Stimulated activated CD8-positive, alpha-beta memory T cell treated with anti-CD3 and anti-CD28 coated beads, Interleukin-7, amount 100 ng/mL, for 48 hours (primary cell): Measurements from ENCODE around the gene ZMYND15.

Experiments
- DNase-seq, 2 donors: peaks; one replicate each; pipeline ENCODE4 v3.0.0-alpha.2; 2020; ENCODE audit warnings: low read depth in 1 of 2; ENCODE audit errors: extremely low read depth in 1 of 2

ZMYND15 gene

DNA sequence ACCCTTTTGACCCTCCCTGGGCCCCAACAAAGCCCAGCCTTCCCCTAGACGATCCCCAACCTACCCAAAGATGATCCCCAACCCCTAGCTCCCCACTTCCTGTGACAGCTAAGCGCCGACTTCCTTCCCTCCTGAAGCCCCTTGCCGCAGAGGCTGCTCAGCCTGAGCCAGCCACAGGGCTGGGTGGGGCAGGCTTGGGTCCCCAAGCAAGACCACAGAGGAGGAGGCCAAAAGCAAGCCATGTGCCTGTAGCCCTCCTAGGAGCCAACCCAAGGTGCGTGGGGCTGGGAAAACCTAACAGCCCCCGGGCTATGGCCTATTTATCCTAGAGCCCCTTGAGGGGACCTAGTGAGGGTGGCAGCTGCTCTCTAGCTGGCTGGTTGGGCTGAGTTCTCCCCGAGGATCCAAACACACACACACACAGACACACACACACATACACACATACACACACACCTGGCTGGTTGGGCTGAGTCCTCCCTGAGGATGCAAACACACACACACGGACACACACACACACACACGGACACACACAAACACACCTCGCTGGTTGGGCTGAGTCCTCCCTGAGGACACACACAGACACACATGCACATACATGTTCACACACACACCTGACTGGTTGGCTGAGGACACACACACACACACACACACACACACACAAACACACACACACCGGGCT, 24.4 kb upstream of the ZMYND15 start:
- peak in 1 of 2 donors; percentile 42 for DNase-seq

DNA sequence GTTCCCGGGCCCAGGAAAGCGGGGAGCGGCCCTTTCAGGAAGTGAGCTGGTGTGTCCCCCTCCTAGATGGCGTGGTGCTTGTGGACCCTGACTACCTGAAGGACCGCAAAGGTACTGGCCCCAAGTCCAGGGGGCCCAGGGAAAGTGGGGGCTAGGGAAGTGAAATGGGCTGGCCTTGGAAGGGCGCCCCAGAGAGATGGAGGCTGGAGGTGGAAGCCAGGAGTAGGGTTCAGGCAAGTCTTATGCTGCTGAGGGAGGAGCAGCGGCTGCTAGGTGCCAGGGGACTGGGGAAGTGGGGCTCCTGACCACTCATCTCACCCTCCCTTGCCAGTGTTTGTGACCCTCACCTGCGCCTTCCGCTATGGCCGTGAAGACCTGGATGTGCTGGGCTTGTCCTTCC, 23.6 kb upstream of the ZMYND15 start:
- no peak for DNase-seq

DNA sequence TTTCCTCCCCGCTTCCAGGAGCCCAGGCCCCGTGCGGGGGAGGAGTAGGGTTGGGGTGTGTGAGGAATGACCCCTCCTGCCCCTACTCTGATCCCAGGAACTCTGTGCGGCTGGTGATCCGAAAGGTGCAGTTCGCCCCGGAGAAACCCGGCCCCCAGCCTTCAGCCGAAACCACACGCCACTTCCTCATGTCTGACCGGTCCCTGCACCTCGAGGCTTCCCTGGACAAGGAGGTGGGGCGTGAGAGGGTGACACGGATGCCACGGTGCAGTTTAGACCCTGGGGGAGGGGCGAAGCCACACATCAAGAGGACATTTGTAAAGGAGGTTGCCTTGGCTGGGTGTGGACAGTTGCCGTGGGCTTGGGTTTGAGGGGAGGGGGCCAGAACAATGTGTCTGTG, 21.8 kb upstream of the ZMYND15 start:
- DNase-seq: no peak

DNA sequence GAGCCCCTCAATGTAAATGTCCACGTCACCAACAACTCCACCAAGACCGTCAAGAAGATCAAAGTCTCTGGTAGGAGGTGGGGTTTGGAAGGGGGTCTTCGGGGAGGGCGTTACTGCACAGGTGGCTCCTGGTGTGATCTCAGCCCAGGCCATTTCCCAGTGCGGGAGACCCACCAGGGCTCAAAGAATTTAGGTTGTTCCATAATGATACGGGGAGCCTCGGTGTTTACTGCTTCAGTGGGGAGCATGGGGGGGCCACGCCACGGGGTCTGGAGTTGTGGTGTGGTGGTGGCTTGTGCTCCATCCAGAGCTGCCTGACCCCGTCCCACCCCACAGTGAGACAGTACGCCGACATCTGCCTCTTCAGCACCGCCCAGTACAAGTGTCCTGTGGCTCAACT, 21.4 kb upstream of the ZMYND15 start:
- DNase-seq: no peak

DNA sequence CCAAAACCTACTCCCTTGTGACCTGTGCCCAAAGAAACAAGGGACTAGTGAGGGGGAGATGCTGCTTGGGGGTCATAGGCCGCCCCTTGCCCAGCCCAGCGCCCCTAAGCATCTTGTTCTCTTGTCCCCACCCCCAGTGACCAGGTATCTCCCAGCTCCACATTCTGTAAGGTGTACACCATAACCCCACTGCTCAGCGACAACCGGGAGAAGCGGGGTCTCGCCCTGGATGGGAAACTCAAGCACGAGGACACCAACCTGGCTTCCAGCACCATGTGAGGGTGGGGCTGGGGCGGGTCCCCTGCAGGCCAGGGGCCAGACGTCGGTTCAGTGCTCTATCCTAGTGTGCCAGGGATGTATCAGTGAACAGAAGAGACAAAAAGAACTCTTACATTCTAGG, 20.5 kb upstream of the ZMYND15 start:
- no peak for DNase-seq

DNA sequence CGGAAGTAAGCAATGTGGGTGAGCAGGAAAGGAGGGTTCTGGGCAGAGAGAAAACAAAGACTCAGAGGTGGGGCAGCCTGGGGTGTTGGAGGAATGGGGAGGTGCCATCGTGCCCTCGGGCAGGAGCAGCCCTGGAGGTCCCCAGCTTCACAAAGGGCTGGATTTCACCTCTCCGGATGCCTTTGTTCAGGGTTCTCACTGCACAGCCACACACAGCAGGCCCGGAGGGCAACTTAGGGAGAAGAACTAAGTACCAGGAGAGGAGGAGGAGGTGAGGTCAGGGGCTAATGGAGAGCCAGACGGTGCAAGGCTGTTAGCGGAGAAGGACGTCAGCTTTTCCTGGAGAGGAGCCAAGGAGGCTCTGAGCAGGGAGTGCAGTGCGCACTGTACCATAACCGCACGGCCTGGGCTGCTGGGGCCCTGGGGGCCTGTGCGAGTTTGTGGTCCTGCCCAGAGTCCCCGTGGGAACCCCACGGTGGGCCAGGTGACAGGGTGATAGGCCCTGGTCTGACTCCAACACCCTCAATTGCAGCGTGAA, 19.9 kb upstream of the ZMYND15 start:
- no peak for DNase-seq

DNA sequence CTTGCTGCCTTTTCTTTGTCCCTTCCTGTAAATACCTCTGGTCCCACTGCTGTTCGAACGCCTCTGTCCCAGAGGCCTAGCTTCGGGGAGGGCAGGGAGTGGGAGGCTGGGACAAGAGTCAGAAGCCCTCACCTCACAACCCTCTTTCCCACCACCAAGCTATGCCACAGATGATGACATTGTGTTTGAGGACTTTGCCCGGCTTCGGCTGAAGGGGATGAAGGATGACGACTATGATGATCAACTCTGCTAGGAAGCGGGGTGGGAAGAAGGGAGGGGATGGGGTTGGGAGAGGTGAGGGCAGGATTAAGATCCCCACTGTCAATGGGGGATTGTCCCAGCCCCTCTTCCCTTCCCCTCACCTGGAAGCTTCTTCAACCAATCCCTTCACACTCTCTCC, 18.8 kb upstream of the ZMYND15 start:
- no peak for DNase-seq

DNA sequence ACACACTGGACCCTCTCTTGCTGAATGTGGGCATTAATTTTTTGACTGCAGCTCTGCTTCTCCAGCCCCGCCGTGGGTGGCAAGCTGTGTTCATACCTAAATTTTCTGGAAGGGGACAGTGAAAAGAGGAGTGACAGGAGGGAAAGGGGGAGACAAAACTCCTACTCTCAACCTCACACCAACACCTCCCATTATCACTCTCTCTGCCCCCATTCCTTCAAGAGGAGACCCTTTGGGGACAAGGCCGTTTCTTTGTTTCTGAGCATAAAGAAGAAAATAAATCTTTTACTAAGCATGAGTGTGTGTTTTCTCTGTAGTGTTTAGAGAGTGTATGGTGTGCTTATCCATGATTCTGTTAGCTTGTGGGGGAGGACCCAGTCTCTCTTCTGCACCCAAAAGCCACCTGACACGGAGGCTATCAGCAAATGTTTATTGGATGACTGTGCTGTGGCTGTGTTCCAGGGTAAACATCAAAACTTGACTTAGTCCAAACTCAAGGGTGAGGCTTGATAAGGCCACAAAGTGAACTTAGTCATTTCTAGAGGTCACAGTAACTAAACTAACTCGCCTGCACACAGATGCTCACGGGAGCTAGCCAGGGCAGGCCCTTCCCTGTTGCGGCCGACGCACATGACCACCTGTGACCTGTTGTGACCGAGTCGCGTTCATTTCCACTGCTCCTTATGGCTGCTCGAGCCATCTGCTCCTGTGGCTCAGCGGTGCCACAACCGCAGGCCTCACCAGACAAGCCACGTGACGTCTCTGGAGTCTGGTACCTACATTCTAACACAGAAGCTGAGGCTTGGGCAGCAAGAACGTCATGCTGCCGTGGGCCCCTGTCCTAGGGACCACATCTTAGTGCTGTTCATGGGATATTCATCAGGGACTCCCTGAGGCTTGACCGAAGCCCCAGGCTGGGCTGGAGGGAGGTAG, 18.2 kb upstream of the ZMYND15 start:
- DNase-seq: no peak

DNA sequence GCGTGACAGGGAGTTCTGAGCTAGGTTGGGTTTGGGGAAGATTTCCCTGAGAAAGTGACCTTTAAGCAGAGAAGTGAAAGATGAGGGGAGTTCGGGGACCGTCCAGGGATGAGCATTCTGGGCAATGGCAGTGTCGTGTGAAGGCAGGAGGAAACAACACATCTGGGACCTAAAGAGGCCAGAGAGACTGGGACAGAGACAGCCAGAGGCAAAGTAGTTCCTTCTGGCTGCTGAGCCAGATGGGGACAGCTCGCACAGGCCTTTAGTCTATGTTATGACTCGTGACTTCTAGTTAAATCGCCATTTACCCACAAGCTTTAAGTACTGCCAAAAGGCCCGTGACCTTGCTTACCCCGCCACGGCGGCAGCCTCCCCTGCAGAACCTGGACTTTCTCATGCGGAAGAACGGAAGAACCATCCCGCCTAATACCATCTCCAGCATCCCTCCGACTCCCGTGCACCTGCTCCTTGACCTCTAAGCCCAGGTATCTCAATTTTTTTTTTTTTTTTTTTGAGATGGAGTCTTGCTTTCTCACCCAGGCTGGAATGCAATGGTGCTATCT, 16.9 kb upstream of the ZMYND15 start:
- DNase-seq: no peak

DNA sequence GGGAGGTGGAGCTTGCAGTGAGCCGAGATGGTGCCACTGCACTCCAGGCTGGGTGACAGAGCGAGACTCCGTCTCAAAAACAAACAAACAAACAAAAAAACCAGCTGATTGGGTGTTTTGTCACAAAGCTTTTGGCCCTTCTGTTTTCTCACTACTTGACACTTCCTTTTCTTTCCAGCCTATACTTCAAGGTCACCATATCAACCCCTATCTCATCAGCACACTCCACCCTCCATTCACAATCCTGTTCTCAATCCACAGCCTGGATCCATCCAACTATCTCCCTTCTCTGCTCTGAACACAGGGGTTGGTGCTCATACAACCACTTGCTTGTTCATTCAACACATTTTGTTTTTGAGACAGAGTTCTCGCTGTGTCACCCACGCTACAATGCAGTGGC, 15.0 kb upstream of the ZMYND15 start:
- DNase-seq: no peak

DNA sequence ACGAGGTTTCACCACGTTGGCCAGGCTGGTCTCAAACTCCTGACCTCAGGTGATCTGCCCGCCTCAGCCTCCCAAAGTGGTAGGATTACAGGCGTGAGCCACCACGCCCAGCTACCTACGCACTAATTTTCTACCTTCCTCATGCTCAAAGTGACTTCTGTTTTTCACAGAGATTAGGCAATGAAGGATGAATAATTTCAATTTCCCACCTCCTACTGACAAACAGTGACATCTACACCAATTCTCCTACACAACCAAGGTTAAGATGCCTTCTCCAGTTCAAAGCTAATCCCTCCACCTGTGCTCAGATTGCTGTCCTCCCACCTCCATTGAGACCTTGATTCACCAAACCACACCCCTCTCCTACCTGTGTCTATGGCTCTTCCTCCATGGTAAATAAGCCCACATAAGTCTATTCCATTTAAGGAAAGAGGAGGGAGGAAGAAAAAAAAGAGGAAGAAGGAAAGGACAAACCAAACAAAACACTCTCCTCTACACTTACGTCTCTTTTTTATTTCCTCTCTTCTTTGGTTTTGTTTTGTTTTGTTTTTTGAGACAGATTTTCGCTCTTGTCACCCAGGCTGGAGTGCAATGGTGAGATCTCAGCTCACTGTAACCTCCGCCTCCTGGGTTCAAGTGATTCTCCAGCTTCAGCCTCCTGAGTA, 13.9 kb upstream of the ZMYND15 start:
- DNase-seq: no peak

DNA sequence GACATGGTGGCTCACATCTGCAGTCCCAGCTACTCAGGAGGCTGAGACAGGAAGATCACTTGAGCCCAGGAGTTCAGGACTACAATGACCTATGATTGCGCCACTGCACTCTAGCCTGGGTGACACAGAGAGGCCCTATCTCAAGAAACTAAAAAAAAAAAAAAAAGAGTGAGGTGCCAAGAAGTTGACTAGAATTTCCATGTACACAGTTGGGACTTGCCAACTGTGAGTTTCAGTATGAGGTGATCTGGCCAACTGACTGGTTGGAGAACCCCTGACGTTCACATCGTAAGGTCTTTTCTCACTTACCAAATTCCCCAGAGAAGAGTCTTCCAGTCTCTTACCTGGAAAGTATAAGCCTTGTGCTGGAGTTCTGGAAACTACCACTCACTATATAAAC, 11.5 kb upstream of the ZMYND15 start:
- DNase-seq: no peak

DNA sequence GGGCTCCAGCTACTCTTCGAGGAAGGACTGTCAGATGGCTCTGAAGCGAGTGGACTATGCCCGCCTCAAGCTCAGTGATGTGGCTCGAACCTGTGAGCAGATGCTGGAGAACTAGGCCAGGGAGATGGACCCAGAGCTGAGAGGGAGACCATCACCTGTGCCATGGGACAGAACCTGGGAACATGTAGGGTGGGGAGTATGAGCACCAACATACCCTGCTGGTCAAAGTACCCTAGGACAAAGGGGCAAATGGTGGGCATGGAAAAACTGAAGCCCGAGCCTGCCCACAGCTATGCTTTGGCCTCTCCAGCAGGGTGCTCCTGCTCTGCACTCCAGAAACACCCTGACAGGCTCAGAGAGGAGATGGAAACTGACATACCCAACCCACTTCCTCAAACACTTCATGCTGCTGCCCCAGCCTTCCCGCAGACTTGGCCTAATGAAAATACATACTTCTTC, 6.5 kb upstream of the ZMYND15 start:
- no peak for DNase-seq

DNA sequence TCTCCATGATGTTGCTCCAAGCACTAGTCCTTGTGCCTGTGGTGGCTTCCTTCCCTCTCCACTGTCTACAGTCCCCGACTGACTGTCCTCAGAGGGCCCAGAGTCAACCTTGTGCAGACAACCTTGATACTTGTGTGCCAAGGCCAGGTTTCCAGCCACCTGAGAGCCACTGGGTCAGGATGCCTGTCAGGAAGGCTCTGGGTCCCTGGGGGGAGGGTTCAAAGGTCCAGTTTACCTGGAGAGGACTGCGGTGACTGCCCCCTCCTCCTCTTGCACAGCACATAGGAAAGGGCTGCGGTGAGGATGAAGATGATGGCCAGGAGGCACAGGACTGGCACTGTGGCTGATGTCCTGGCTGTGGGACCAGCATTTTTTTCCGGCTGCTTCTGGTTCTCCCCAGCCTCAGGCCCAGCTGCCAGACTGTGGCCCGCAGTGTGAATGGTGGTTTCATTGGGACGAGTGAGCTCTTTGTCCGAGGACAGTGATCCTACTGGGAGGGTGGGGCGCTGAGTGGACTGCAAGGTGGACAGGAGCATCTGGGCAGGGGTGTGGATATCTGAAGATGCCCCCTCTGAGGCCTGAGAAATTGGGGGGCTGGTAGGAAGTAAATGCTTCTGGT, 4.7 kb upstream of the ZMYND15 start:
- no peak for DNase-seq

DNA sequence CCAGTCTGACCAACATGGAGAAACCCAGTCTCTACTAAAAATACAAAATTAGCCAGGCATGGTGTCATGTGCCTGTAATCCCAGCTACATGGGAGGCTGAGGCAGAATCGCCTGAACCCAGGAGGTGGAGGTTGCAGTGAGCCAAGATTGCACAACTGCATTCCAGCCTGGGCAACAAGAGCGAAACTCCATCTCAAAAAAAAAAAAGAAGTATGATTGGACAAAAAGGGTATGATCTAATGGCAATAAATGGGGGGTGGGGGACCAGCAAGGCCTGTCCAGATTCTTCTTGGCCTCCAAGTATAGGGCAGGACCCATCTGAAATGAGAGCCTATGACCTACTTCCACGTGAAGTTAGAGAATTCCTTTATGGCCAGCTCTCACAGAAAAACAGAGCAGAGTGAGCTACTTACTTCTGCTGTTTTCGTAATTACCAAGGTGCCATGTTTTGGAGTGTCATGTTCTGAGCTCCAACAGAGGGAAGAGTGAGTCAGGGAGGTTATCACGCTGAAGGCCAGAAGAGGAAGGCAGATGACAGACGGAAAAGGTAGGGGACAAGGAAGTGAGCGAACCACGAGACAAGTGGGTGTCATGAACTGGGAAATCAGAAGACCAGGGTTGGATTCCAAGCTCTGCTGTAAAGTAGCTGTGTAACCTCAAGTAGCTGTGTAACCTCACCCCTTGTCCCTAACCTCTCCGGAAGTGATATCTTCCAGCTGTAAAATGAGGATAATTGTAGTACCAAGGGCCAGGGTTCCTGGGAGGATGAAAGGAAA, 3.6 kb upstream of the ZMYND15 start:
- no peak for DNase-seq

DNA sequence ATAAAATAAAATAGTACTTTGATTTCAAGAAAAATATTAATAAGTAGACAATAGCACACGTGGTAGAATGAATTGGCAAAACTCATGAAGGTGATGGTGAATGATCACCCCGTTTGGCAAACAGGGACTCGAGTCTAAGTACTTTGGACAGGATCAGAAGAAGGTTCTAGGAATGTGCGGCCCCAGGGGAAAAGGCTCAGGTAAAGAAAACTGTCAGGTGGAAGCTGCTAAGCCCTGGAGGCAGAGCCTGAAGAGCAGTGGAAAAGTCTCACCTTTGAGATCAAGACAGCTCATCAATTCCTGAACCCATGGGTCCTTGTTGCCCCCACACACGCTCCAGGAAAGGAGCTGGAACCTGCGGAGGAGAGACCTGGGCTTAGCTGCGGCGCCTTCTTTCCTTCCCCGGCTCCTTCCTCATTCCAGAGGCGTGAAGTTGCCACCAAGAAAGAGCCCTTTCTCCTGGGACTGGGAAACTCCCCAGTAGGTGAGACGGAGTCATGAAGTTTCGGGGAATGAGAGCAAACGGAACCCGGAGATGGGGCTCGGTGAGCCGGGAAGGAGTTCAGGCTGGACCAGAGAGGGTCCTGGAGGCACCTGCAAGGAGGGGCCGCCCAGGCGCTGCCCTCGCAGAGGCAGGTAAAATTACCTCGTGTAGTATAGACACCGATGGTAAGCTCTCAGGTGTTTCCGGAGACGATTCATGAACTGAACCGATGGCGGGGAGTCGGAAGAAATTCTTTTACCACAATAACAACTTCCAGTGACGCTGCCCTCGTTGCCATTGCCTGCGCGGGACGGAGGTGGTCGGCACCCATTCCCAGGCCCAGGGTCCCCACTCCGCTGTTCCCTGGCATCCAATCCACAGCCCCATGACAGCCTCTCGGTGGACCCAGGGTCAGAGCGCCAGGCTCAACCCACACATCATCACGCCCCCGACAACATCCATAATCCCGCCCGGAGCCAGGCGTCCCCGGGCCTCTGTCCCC, 1.2 kb upstream of the ZMYND15 start:
- no peak for DNase-seq

DNA sequence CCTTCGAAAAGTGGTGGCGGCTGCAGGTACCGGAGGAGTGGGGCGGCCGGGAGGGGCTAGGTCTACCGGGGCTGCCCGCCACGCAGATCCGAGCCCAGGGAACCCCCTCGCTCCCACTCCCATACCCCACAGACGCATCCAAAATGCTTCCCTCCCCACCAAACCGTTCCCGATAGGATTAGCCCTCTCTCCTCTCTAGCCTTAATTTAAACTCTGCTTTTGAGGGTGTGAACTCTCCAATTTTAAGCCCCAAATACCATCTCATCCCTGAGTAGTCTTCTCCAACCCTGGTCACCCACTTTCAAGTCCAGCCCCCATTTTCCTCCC, 355 bp downstream of the ZMYND15 start:
- no peak for DNase-seq

DNA sequence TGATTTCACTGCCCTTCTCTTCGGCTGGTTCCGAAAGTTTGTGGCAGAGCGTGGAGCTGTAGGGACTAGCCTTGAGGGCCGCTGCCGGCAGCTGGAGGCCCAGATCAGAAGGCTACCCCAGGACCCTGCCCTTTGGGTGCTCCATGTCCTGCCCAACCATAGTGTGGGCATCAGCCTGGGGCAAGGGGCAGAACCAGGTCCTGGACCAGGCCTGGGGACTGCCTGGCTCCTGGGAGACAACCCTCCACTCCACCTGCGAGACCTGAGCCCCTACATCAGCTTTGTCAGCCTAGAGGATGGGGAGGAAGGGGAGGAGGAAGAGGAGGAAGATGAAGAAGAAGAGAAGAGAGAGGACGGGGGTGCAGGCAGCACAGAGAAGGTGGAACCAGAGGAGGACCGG, 951 bp downstream of the ZMYND15 start:
- DNase-seq: no peak

DNA sequence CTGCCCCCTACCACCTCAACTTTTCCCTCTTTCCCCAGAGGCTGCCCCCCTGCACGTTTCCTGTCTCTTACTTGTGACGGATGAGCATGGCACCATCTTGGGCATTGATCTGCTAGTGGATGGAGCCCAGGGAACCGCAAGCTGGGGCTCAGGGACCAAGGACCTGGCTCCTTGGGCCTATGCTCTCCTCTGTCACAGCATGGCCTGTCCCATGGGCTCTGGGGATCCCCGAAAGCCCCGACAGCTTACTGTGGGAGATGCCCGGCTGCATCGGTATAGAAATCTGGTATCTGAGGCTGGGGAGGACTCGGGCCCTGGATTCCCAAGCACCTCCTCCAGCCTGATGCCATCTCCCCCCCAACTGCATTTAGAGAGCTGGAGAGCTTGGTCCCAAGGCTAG, 1.9 kb downstream of the ZMYND15 start:
- DNase-seq: no peak
